SK-N-MC (cell line): ENCODE measurements around the gene LSAMP.

Experiments
- EZH2 ChIP-seq: fragments of 200-600 bp; sonication (generic); IDR thresholded peaks from one replicate; pipeline ENCODE4 v1.6.1; 2017; ENCODE audit warnings: antibody characterized with exemption
- FOXP2 ChIP-seq: optimal IDR thresholded peaks from 2 replicates; pipeline ENCODE3; 2011; ENCODE audit warnings: mild to moderate bottlenecking, moderate library complexity; ENCODE audit not compliant: insufficient read depth; ENCODE audit errors: extremely low read length, control extremely low read depth
- POLR2AphosphoS5 ChIP-seq: IDR thresholded peaks from 2 replicates; pipeline ENCODE4 v1.6.1; 2012; ENCODE audit warnings: mild to moderate bottlenecking, low read depth, low read length, borderline replicate concordance

DNA sequence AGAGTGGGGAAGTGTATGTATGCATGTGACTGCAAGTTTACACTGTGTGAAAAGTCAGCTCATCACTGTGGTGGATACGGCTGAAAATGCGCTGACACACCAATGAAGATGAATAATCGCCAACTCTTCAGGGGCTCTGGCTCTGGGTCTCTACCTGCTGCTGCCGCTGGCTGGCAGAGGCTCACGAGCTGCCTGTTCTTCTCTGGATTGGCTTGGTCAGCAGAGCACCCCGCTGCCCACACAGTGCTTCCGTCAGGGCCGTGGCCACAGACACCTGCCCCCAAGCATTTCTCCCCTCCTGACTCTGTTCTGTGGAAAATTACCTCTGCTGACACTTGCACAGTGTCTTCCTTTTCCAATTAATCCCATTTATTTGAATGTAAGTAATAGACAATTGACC is 606.5 kb downstream of the LSAMP start:
- TF ChIP-seq POLR2AphosphoS5: peak; percentile 60; the same call in 1 of the 2 replicates
- no peak for TF ChIP-seq EZH2
- TF ChIP-seq FOXP2: no peak
